ENCODE results near the gene INTS13. TPM values are rescaled to one million over a fixed set of nuclear protein-coding genes. Genes with fewer than 3 reads are reported as not detected.

INTS13 gene
- total RNA-seq, 1 donor, result 50.5 TPM

- TF ChIP-seq, protein P1, sequence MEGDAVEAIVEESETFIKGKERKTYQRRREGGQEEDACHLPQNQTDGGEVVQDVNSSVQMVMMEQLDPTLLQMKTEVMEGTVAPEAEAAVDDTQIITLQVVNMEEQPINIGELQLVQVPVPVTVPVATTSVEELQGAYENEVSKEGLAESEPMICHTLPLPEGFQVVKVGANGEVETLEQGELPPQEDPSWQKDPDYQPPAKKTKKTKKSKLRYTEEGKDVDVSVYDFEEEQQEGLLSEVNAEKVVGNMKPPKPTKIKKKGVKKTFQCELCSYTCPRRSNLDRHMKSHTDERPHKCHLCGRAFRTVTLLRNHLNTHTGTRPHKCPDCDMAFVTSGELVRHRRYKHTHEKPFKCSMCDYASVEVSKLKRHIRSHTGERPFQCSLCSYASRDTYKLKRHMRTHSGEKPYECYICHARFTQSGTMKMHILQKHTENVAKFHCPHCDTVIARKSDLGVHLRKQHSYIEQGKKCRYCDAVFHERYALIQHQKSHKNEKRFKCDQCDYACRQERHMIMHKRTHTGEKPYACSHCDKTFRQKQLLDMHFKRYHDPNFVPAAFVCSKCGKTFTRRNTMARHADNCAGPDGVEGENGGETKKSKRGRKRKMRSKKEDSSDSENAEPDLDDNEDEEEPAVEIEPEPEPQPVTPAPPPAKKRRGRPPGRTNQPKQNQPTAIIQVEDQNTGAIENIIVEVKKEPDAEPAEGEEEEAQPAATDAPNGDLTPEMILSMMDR (IDR thresholded peaks at IDR 0.05; ENCODE audit: insufficient read depth, low read depth, low read length), result no peak
- no peak for DNase-seq (ENCODE audit: low read depth)
- H3K4me3 ChIP-seq (ENCODE audit: low read depth, low read length), result no peak overlapping the region
Measured at GRCh38 chr12:26891704-26892103, 46.1 kb downstream of the INTS13 start.

GRCh38 chr12:26890784-26891183 is 47.0 kb downstream of the INTS13 start:
- peak; percentile 55 for DNase-seq (ENCODE audit: low read depth)
- no peak overlapping the region for H3K4me3 ChIP-seq (ENCODE audit: low read depth, low read length)
- TF ChIP-seq, protein P1 (IDR thresholded peaks at IDR 0.05; ENCODE audit: insufficient read depth, low read depth, low read length), result no peak

GRCh38 chr12:26884765-26885576 is 52.8 kb downstream of the INTS13 start:
- no peak overlapping the region for H3K4me3 ChIP-seq (ENCODE audit: low read depth, low read length)
- peak; percentile 82 for DNase-seq (ENCODE audit: low read depth)
- TF ChIP-seq, protein P1 (IDR thresholded peaks at IDR 0.05; ENCODE audit: insufficient read depth, low read depth, low read length), result peak; percentile 94

DNA sequence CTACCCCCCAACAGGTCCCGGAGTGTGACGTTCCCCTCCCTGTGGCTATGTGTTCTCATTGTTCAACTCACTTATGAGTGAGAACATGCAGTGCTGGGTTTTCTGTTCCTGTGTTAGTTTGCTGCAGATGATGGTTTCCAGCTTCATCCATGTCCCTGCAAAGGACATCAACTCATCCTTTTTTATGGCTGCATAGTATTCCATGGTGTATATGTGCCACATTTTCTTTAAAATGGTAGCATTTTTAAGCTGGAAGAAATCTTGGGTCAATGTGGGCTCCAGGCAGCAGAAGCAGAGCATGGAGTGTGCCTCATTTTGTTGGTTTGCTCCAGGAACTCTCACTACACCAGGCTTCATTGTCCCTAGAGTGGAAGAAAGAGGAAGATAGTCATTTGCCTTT is 57.2 kb downstream of the INTS13 start:
- no peak overlapping the region for H3K4me3 ChIP-seq (ENCODE audit: low read depth, low read length)
- TF ChIP-seq, protein P1 (IDR thresholded peaks at IDR 0.05; ENCODE audit: insufficient read depth, low read depth, low read length), result no peak
- no peak for DNase-seq (ENCODE audit: low read depth)

DNA sequence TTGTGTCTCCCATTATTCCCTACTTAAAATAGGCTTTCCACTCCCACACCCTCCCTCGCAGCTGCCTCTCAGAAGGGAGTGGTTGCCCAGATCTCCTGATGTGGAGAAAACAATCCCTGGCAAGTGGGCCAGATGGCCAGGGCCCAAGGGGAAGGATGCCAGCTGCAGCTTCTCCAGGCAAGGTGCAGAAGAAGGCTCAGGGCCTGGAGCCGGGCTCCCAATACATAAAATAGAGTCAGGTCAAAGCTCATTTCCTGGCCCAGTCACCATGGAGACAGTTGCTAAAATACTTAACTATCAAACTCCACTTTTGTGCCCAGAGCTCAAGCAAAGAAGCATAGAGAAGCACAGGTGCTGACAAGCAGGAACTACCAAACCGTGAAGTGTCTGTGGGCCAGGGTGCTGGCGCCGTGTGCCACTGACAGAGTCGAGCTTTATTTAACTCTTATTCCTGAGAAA is 59.1 kb downstream of the INTS13 start:
- TF ChIP-seq, protein P1 (IDR thresholded peaks at IDR 0.05; ENCODE audit: insufficient read depth, low read depth, low read length), result no peak
- DNase-seq (ENCODE audit: low read depth), result peak; percentile 27

DNA sequence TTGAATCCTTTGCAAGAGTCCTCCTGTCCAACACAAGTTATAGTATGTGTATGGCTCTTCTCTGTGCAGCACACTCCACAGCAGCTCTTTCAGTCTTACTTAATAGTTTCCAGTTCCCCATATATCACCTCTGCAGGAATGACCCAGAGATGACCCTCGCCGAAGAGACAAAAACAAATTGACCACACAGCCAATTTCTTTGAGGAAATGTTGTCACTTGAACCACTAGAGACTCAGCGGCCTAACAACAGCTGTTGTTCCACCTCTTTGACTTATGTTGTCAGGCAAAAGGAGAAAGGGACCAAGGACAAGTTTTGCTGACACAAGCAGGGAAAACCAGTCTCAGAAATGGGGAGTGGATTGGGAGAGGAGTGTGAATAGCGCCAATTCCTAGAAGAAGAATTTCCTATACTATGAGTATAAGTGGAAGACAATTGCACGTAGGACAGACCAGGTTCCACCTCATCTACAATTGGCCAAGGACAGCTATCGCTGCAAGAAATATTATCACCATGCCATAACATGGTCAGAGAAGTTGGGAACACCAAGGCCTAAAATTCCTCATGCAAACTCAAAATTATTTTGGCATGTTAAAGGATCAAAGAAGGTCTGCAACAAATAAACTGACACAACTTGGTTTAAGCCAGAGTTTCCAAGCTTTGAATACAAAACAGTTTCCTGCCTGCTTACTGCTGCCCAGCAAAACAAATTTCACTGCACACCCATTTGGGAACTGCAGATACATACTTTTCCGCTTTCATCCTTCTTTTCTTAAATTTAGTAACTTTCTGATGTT is 63.1 kb downstream of the INTS13 start:
- peak; percentile 23 for DNase-seq (ENCODE audit: low read depth)
- no peak overlapping the region for H3K4me3 ChIP-seq (ENCODE audit: low read depth, low read length)
- TF ChIP-seq, protein P1 (IDR thresholded peaks at IDR 0.05; ENCODE audit: insufficient read depth, low read depth, low read length), result no peak

More for the DNA sequence above, 59.1 kb downstream of the INTS13 start:
- H3K4me3 ChIP-seq (ENCODE audit: low read depth, low read length), result no peak overlapping the region
